Pancreas (tissue), 10 donors: ENCODE results near the gene TMIGD1. TPM values are rescaled to one million over a fixed set of nuclear protein-coding genes. Genes with fewer than 3 reads are reported as not detected.
"Not testable (repeated sequence)": the region's sequence is repeated elsewhere in the genome, so short reads cannot be mapped to it uniquely, and the experiment has no call there.

ENCODE experiments used
- ATAC-seq, 4 donors: fragments of 200-7000 bp; cut with Tn5 transposase; one replicate each; pipeline versions ENCODE4 v1.8.0 to v1.9.1; 2020; ENCODE audit warnings: mild to moderate bottlenecking in 4 of 4, moderate library complexity in 4 of 4
- DNase-seq, 6 donors: peaks; one replicate each; pipeline ENCODE4 v3.0.0-alpha.2; 2020
- FAIRE-seq: peaks from 2 replicates; lab custom pipeline; 2012; peaks lifted over from hg19 to GRCh38; lab: Jason Lieb, UNC
- H3K27ac ChIP-seq, 4 donors: fragments of 200-600 bp; sonication (generic); 1 replicate in 3 of 4; 2 replicates in 1 of 4; pipeline versions ENCODE4 v1.5.0 to v1.8.0; 2020
- H3K27me3 ChIP-seq, 4 donors: fragments of 200-600 bp; one replicate each; pipeline ENCODE4 v1.8.0; 2021
- H3K36me3 ChIP-seq, 3 donors: fragments of 200-600 bp; sonication (generic) in 1 of 3; one replicate each; pipeline versions ENCODE4 v1.5.0 to v1.8.0; 2020 to 2021
- H3K4me1 ChIP-seq, 3 donors: fragments of 200-600 bp; one replicate each; pipeline ENCODE4 v1.8.0; 2021
- H3K4me3 ChIP-seq, 4 donors: fragments of 200-600 bp; sonication (generic) in 2 of 4; one replicate each; pipeline versions ENCODE4 v1.5.0 to v1.8.0; 2020 to 2021
- H3K9me3 ChIP-seq, 4 donors: fragments of 200-600 bp; one replicate each; pipeline ENCODE4 v1.8.0; 2021
- WGBS, 2 donors: extraction: QIAGEN DNeasy Blood & Tissue Kit; methylation state at CpG; one replicate each; pipeline ENCODE4 v1.1.7; 2013; 5-methylcytosine and 5-hydroxymethylcytosine counted together
- intact Hi-C, 3 donors: fragments of 100-400 bp; cut with DNase I; formaldehyde crosslinking; loops; one replicate each; pipeline versions ENCODE4 v1.11.1 to v1.14.2; 2022
- polyA plus RNA-seq, 2 donors: library from polyadenylated mRNA; stranded (reverse); fragments of 200-250 nt; gene quantifications; one replicate each; pipeline ENCODE4 v1.2.3, GENCODE V29; 2013
- total RNA-seq, 6 donors: library from RNA; stranded (reverse); fragmentation: NEBNext Ultra II Directional in 4 of 6; extraction: Animal tissue kit (Norgen Biotek cat#: 25700) in 4 of 6; gene quantifications; one replicate each; pipeline versions ENCODE4 v1.2.1 to v1.2.4, GENCODE V29; 2021 to 2023
- TF ChIP-seq, protein P1 (sequence below), 4 donors: fragments of 200-600 bp; sonication (generic) in 3 of 4; IDR thresholded peaks; one replicate each; pipeline versions ENCODE4 v1.5.0 to v1.8.0; 2021; ENCODE audit warnings: antibody characterized with exemption in 4 of 4
- donor health status: healthy with polysubstance abuse.
- donor health status: DM: no; HTN: no; CAD: no; lungs with moderate emphysema.
- donor health status: DM: no; HTN: no; CAD: no.
- donor health status: control.
- donor health status: control.
- donor health status: Bipolar disorder and iron deficiency.
- donor health status: DM: yes; HTN: yes; CAD: no.
- donor health status: DM: no; HTN: no; CAD: no.
- donor health status: DM: no; HTN: no; CAD: no.
- donor health status: DM: yes; HTN: yes; CAD: no.

The TMIGD1 gene
- total and polyA plus RNA-seq, 8 donors, result not detected

DNA sequence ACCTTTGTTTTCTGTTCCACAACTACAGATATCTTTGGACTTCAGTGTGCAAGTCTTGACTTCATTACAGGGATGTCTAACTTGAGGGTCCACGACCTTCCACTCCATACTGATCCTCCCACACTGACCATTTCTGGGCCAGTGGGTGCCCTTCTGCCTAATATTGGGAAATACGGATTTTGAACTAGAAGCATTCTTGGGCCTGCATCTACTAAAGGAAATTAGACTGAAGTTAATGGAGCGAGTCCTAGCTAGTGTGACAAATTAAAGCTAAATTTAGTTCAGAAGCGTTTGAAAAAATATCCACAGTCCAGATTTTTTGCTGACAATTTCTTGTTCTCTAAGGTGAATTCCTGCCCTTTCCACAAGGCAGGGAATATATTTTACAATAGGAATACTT, 9.9 kb upstream of the TMIGD1 start:
- WGBS, 2 donors, result 64 to 68% methylated on average over 4 of the region's 4 CpGs
- ATAC-seq (no peak), DNase-seq (no peak), FAIRE-seq (no peak)
- H3K9me3 ChIP-seq, result no peaks in the 10 kb centered on the region
- H3K36me3 ChIP-seq, result no peaks in the 10 kb centered on the region
- peaks cover 29 to 35% (median 32%) of the 10 kb centered on the region in 3 donors for H3K4me1 ChIP-seq
- H3K4me3 ChIP-seq, result peak overlapping the region in 1 of 4 donors; percentile 4
- no peaks in the 10 kb centered on the region for H3K27me3 ChIP-seq
- peak overlapping the region; percentile 60 to 92 (median 78) for H3K27ac ChIP-seq
- TF ChIP-seq, protein P1, sequence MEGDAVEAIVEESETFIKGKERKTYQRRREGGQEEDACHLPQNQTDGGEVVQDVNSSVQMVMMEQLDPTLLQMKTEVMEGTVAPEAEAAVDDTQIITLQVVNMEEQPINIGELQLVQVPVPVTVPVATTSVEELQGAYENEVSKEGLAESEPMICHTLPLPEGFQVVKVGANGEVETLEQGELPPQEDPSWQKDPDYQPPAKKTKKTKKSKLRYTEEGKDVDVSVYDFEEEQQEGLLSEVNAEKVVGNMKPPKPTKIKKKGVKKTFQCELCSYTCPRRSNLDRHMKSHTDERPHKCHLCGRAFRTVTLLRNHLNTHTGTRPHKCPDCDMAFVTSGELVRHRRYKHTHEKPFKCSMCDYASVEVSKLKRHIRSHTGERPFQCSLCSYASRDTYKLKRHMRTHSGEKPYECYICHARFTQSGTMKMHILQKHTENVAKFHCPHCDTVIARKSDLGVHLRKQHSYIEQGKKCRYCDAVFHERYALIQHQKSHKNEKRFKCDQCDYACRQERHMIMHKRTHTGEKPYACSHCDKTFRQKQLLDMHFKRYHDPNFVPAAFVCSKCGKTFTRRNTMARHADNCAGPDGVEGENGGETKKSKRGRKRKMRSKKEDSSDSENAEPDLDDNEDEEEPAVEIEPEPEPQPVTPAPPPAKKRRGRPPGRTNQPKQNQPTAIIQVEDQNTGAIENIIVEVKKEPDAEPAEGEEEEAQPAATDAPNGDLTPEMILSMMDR (IDR thresholded peaks at IDR 0.05), result no peak
- intact Hi-C loops, result no loop called here

DNA sequence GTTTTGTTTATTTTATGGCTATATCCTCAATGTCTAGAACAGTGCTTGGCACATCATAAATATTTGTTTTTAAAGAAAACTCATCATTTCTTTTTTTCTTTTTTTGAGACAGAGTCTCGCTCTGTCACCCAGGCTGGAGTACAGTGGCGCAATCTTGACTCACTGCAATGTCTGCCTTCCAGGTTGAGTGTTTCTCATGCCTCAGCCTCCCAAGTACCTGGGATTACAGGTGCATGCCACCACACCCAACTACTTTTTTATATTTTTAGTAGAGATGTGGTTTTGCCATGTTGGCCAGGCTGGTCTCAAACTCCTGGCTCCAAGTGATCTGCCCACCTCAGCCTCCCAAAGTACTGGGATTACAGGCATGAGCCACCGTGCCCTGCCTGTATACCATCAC, 9.4 kb upstream of the TMIGD1 start:
- H3K27me3 ChIP-seq, H3K9me3 ChIP-seq, intact Hi-C loops, ATAC-seq, FAIRE-seq, DNase-seq, H3K36me3 ChIP-seq, H3K4me3 ChIP-seq: not testable (repeated sequence)
- 88 to 89% methylated on average over 3 of the region's 3 CpGs for WGBS, 2 donors
- Histone ChIP-seq H3K27ac (peak overlapping the region; percentile 60 to 92 (median 78)), H3K4me1 (peaks cover 29 to 35% (median 32%) of the 10 kb centered on the region in 3 donors)

DNA sequence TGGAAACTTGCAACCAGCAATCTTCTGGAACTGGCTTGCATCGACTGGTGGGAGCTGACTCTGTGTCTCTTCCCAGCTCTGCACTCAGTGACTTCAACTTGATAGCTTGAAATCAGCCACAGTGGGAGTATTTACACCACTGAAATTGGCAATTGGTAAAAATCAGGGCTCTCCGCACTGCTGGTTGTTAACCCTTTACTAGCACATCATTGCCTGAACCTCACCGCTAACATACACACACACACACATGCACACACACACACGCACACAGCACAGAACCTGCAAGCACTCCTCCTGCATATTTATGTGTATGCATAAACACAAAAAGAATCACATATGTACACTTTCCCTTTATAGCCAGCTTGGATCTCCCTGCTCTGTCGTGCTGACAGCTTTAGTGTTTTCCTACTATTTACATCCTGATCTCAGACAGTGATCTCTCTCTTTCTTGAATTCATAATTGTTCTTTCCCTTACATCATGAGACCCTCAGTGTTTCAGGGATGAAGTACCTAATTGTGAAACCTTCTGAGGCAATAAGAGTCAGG, 7.9 kb upstream of the TMIGD1 start:
- WGBS, 2 donors, result 78 to 81% methylated on average over 5 of the region's 5 CpGs
- TF ChIP-seq, protein P1 (IDR thresholded peaks at IDR 0.05), result no peak
- no peak overlapping the region for H3K4me3 ChIP-seq
- H3K4me1 ChIP-seq, result peaks cover 35 to 42% (median 38%) of the 10 kb centered on the region in 3 donors
- no peaks in the 10 kb centered on the region for H3K36me3 ChIP-seq
- no peaks in the 10 kb centered on the region for H3K9me3 ChIP-seq
- intact Hi-C loops, result no loop called here
- no peaks in the 10 kb centered on the region for H3K27me3 ChIP-seq
- FAIRE-seq, result no peak
- no peak overlapping the region for H3K27ac ChIP-seq
- ATAC-seq, result no peak
- no peak for DNase-seq

DNA sequence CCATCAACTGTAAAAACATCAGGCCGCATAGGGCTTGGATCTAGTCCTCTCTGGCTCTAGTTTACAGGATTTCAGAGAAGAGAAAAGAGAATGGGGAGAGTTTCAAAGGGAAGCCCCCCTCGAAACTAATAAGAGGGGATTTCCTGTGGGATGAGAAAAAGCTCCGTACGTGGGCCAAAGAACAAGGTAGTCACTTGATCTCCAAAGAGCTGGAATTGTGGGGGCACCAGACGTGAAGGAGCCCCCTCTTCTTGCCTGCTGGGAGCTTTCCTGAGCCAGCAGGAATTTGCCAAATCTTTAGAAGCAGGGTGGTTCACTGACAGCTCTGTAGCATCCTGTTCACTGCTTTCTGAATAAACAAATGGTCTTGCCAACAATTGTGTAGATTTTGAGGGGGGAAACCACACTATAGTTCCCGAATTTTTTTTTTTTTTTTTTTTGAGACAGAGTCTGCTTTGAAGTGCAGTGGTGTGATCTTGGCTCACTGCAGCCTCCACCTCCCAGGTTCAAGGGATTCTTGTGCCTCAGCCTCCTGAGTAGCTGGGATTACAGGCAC, 7.0 kb upstream of the TMIGD1 start:
- Histone ChIP-seq H3K27ac (peak overlapping the region in 1 of 4 donors; percentile 11), H3K4me3 (no peak overlapping the region)
- TF ChIP-seq, protein P1 (IDR thresholded peaks at IDR 0.05), result no peak

DNA sequence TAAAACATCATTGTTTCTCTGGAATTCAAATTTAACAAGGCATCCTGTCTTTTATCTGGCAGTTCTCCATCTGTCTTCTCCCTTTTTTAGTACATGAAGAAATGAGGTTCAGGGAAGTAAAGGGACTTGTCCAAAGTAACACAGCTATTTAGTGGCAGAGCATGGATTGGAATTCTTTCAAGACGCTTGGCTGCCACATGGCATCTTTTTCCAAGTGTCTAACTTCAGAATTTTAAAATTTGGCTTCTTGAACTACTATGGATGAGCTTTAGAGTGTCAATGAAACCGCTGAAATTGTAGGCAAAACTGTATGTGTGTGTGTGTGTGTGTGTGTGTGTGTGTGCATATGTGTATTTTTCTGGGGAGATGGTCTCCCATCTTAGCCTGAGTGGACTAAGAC, 5.2 kb upstream of the TMIGD1 start:
- TF ChIP-seq, protein P1 (IDR thresholded peaks at IDR 0.05), result no peak
- no peak for ATAC-seq
- Histone ChIP-seq H3K27ac (no peak overlapping the region), H3K27me3 (no peaks in the 10 kb centered on the region), H3K36me3 (no peaks in the 10 kb centered on the region), H3K4me3 (no peak overlapping the region), H3K9me3 (no peaks in the 10 kb centered on the region), H3K4me1 (peaks cover 9 to 19% (median 14%) of the 10 kb centered on the region in 3 donors)
- intact Hi-C loops, result no loop called here
- FAIRE-seq, result no peak
- no peak for DNase-seq
- WGBS, 2 donors, result 72 to 81% methylated on average over 2 of the region's 2 CpGs

More for the DNA sequence above, 7.0 kb upstream of the TMIGD1 start:
- DNase-seq (no peak), FAIRE-seq (no peak), ATAC-seq (no peak)
- Histone ChIP-seq H3K4me1 (peaks cover 27 to 36% (median 31%) of the 10 kb centered on the region in 3 donors), H3K9me3 (no peaks in the 10 kb centered on the region), H3K36me3 (no peaks in the 10 kb centered on the region), H3K27me3 (no peaks in the 10 kb centered on the region)
- intact Hi-C loops, result no loop called here
- WGBS, 2 donors, result 49 to 60% methylated on average over 6 of the region's 6 CpGs
